Activated gamma-delta T cell treated with anti-CD3 and anti-CD28 coated beads, Interleukin-2, amount 50 U/mL, for 16 hours (primary cell): ENCODE data around the gene PRICKLE1.
"Not testable (repeated sequence)": the region's sequence is repeated elsewhere in the genome, so short reads cannot be mapped to it uniquely, and the experiment has no call there.

Experiments used
- DNase-seq: peaks from one replicate; pipeline ENCODE4 v3.0.0-alpha.2; 2020; ENCODE audit warnings: low read depth

Gene PRICKLE1

GRCh38 chr12:42556917-42557316 is 32.6 kb downstream of the PRICKLE1 start:
- no peak for DNase-seq

- no peak for DNase-seq
Measured at GRCh38 chr12:42552822-42553221, 36.7 kb downstream of the PRICKLE1 start.

- DNase-seq, result no peak
Measured at GRCh38 chr12:42550800-42551199, 38.7 kb downstream of the PRICKLE1 start.

- DNase-seq, result no peak
Measured at GRCh38 chr12:42546709-42547108, 42.8 kb downstream of the PRICKLE1 start.

DNA sequence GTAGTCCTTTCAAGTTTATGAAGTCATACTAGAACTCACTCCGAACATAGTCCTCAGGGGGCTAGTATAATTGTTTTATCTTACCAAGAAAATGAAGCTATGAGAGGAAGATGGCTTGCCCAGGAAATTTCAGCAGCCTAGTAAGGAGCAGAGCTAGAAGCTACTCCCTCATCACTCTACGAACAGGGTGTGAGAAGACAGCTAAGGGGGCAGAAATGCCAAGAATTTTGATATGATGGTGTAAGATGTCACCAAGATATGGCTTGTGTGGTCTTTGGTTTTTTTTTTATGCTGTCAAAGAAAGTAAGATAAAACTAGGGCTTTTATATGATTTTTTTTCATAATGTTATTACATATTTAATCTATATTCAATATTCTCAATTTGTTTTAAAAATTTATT is 47.6 kb downstream of the PRICKLE1 start:
- DNase-seq, result no peak

- not testable (repeated sequence) for DNase-seq
Measured at GRCh38 chr12:42541308-42541707, 48.2 kb downstream of the PRICKLE1 start.

- no peak for DNase-seq
Measured at GRCh38 chr12:42539696-42540095, 49.9 kb downstream of the PRICKLE1 start.

GRCh38 chr12:42538203-42538602 is 51.3 kb downstream of the PRICKLE1 start:
- no peak for DNase-seq

GRCh38 chr12:42534184-42534838 is 55.2 kb downstream of the PRICKLE1 start:
- no peak for DNase-seq

DNA sequence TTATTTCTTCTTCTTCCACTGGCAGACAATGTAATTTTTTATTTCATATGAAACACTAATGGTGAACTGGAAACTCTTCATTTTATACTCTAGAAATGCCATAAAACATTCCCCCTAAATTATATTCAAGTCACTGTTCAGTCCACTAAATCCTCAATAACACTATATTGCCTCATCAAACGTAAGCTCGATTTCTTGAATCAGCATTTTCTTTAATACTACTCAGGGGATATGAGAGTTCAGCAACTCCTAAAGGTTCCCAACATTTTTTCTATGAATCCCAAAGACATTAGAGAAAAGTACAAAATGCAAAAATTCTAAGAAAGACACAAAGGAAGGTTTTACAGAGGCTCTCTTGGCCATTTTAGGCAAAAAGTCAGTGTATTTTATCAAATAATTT is 59.3 kb downstream of the PRICKLE1 start:
- no peak for DNase-seq

- DNase-seq, result no peak
Measured at GRCh38 chr12:42525444-42525843, 64.1 kb downstream of the PRICKLE1 start.

DNA sequence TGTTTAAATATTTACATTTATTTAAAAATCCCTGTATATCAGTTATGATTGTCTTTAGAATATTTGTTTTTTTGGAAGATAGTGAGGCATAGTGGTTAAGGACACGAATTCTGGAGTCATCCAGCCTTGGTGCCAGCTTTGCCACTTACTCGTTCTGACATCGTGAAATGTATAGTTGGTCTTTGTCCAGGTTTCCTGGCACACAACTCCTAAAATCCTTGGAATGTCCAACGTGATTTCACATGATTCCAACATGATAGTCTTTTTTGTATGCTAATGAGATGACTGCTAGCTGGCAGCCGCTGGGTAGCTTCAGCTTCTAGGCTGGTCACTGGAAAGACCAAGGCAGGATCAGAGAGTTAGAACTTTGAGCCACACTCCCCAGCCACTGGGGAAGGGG is 64.8 kb downstream of the PRICKLE1 start:
- DNase-seq, result no peak

- DNase-seq, result no peak
Measured at GRCh38 chr12:42516573-42516972, 73.0 kb downstream of the PRICKLE1 start.

DNA sequence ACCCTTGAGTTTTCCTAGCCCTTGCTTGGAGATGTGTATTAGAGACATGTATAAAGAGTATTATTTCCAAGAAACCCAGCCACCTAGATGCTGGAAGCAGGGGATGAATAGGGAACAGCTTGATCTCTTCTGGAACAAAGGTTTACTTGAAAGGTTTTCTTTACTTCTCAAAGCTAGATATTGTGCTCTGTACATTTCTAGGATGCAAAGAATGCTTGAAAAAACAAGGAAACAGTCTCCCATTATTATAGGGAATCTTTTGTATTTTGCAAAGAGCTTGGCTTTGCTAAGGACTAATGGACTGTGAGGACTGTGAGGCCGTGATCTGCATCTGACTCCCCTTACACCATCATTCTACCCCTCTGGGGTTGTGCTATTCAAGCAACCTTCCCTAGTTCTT is 77.9 kb downstream of the PRICKLE1 start:
- no peak for DNase-seq

DNA sequence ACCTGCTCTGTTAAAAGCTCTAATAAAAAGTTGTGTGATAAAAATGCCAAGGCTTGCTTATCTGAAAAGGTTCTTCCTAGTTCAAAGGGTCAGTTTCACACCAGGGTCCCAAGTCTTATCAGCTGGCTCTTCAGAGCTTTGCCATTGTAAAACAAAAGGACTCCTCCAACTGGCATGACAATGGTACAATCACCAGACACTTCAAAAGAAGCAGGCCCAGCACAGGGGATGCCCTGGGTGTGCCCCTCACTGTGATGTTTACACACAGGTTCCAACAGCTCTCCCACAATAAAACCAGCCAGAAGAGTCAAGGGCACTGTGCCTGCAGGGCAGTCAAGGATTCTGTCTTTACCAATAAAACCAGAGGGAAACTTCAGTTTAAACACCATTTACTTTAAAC is 78.7 kb downstream of the PRICKLE1 start:
- no peak for DNase-seq

GRCh38 chr12:42508913-42509460 is 80.6 kb downstream of the PRICKLE1 start:
- DNase-seq, result no peak

DNA sequence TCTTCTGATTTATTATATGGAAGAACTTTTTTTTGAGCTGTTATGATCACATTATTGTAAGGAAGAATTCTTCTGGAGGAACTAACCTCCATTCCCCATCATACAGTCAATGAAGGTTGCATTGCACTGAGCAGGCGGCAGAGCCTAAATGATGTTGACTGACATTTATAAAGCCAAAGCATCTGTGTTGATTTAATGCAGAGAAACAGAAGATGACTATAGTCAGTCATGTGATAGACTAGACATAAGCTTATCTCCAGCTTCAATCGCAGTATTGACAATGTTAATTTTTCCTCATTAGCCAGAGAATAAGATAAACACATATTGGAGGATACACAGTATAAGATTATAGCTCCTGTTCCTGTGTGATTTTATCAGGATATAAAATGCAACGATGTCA is 82.0 kb downstream of the PRICKLE1 start:
- no peak for DNase-seq

- DNase-seq, result no peak
Measured at GRCh38 chr12:42507081-42507480, 82.5 kb downstream of the PRICKLE1 start.

DNA sequence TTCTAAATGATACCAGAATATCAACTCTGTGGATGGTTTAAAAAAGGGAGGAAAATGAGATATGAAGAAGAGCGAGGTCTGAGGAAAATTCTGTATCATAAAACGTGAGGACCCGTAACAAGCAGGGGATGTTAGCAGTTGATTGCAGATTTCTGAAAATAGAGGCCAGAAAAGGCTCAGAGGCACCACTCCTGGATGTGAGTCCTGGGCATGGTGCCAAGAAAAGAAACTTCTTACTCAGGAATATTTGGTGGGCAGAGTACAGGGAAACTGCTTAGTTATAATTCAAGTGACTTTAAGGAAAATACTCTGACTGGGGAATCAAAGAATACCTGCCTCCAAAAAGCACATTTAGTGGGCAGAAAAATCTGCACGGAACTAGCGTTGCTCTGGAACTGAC is 85.5 kb downstream of the PRICKLE1 start:
- DNase-seq, result no peak

DNA sequence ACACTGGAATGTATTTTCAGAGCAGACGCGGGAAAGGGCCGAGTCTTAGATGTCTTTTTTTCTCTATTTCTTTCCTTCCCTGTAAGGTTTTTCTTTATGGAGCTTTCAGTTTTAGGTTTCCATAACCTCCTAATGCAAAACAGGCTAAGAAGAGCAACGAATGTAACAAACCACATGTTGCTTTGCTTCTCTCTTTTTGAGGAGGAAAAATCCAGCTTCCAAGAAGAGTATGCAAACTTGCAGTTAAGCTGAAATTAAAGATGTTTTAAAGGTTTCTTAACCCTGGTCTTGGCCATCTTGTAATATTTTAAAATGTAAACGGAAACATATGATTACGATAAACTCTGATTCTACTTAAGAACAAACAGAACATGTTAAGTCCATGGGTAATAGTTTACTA is 86.9 kb downstream of the PRICKLE1 start:
- DNase-seq, result no peak

DNA sequence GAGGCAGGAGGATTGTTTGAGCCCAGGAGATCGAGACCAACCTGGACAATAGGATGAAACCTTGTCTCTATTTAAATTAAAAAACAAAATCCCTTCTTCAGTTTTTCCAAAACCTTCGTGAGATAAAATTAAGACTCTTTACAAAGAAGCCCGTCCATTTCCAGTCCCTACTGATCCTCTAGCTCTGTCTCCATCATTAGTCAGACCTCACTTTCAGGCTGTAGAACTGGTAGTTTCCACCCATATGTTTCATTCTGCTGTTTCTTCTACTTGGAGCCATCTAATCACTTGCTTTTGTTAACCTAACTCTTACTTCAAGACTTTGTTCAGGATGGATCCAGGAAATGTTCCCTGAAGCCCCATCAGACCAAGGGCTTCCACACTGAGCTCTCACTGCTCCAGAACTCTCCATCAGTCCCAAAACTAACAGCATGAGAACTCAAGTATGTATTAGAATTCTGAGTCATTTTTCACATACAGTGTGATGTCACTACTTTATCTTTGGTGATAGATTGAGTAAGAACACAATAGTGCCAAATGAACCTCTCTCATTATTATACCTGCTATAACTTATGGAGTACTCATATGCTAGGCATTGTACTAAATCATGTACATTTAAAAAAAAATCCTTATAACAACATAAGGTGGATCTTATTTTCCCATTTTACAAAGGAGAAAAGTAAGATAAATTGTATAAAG is 90.8 kb downstream of the PRICKLE1 start:
- DNase-seq, result no peak

GRCh38 chr12:42496886-42497285 is 92.7 kb downstream of the PRICKLE1 start:
- DNase-seq, result no peak

- DNase-seq, result no peak
Measured at GRCh38 chr12:42495244-42495643, 94.3 kb downstream of the PRICKLE1 start.

GRCh38 chr12:42492267-42492666 is 97.3 kb downstream of the PRICKLE1 start:
- DNase-seq, result no peak
